Stimulated activated CD8-positive, alpha-beta memory T cell treated with anti-CD3 and anti-CD28 coated beads, Interleukin-12 subunit alpha, Interleukin-12 subunit beta, amount 100 ng/mL, for 1 hour (primary cell): ENCODE measurements around the gene HCN3.
"Not testable (repeated sequence)": the region's sequence is repeated elsewhere in the genome, so short reads cannot be mapped to it uniquely, and the experiment has no call there.

Experiments
- DNase-seq: peaks from one replicate; pipeline ENCODE4 v3.0.0-alpha.2; 2020; ENCODE audit warnings: low read depth

The HCN3 gene

GRCh38 chr1:155284476-155284875 lies 7.2 kb downstream of the HCN3 start:
- DNase-seq, result no peak

- no peak for DNase-seq
Observed at GRCh38 chr1:155285063-155285462, 7.8 kb downstream of the HCN3 start.

- no peak for DNase-seq
Observed at GRCh38 chr1:155285631-155286044, 8.4 kb downstream of the HCN3 start.

- DNase-seq, result no peak
Observed at GRCh38 chr1:155286544-155286943, 9.3 kb downstream of the HCN3 start.

GRCh38 chr1:155287987-155288543 lies 10.8 kb downstream of the HCN3 start:
- DNase-seq, result no peak

GRCh38 chr1:155291006-155291405 lies 13.7 kb downstream of the HCN3 start:
- not testable (repeated sequence) for DNase-seq

GRCh38 chr1:155293086-155293749 lies 16.0 kb downstream of the HCN3 start:
- DNase-seq, result no peak

- DNase-seq, result no peak
Observed at GRCh38 chr1:155294520-155295182, 17.4 kb downstream of the HCN3 start.

- no peak for DNase-seq
Observed at GRCh38 chr1:155295183-155295941, 18.1 kb downstream of the HCN3 start.

GRCh38 chr1:155295942-155296267 lies 18.6 kb downstream of the HCN3 start:
- no peak for DNase-seq

GRCh38 chr1:155296661-155297060 lies 19.4 kb downstream of the HCN3 start:
- no peak for DNase-seq

- no peak for DNase-seq
Observed at GRCh38 chr1:155297384-155297783, 20.1 kb downstream of the HCN3 start.

- no peak for DNase-seq
Observed at GRCh38 chr1:155300024-155300423, 22.8 kb downstream of the HCN3 start.

- no peak for DNase-seq
Observed at GRCh38 chr1:155300553-155301329, 23.5 kb downstream of the HCN3 start.

GRCh38 chr1:155301342-155301841 lies 24.1 kb downstream of the HCN3 start, which contains the start of gene PKLR:
TSS of gene PKLR (minus strand) at chr1:155301438. CDS start at chr1:155301395, 43 bp downstream.
- DNase-seq, result no peak

- DNase-seq, result no peak
Observed at GRCh38 chr1:155304558-155305063, 27.3 kb downstream of the HCN3 start.

GRCh38 chr1:155305881-155306391 lies 28.7 kb downstream of the HCN3 start:
- no peak for DNase-seq

GRCh38 chr1:155307247-155307740 lies 30.0 kb downstream of the HCN3 start:
- no peak for DNase-seq

- DNase-seq, result peak; percentile 95
Observed at GRCh38 chr1:155308493-155309422, 31.5 kb downstream of the HCN3 start, which contains the start of gene FDPS. TSS of gene FDPS (plus strand) at chr1:155308866. CDS start at chr1:155309790, 924 bp downstream.
